Stimulated activated naive CD4-positive, alpha-beta T cell treated with Interleukin-2 at 50 U/mL for 16 hours (primary cell): Measurements from ENCODE around the gene RUNX1.

Source experiments
- DNase-seq: peaks from one replicate; lab custom pipeline; 2025; lab: John Stamatoyannopoulos, UW

Gene RUNX1

DNA sequence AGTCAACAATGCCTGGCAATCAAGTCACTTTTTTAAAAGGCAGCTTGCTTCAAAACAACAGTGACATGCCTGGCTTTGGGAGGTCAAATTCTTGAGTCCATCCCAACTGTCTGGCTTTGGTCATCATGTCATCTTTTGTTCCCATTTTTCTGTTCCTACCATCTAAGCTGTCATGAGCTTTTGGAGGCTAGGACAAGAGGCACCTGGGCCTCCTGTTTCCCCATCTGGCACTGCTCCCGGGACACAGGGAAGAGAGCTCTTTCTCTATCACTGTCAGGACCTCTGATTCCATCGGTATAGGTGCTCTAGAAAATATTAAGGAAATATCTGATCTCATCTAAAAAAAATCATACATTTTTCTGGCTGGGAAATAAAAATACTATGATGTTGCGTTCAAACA lies 224.0 kb downstream of the RUNX1 start:
- no peak for DNase-seq

GRCh38 chr21:34824314-34824713 lies 224.8 kb downstream of the RUNX1 start:
- no peak for DNase-seq

DNA sequence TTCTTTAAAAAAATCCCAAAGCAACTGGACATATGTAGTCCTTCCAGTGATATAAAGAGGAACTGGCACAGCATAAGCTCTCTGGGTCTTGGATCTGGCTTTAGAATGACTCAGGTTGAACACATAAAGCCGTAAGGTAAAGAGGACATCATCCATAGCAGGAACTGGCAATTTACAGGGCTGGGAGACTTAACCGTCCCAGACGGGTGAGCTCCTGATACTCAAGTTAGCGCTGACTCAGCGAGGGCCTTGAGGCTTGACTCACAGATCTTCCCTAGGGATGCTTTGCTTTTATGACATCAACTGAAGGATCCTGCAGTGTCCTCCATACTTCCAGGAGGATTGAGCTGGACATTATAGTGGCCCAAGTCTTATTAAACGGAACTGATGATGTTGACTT lies 226.2 kb downstream of the RUNX1 start:
- DNase-seq: no peak

- DNase-seq: no peak
Measured at GRCh38 chr21:34822168-34822567, 226.9 kb downstream of the RUNX1 start.

DNA sequence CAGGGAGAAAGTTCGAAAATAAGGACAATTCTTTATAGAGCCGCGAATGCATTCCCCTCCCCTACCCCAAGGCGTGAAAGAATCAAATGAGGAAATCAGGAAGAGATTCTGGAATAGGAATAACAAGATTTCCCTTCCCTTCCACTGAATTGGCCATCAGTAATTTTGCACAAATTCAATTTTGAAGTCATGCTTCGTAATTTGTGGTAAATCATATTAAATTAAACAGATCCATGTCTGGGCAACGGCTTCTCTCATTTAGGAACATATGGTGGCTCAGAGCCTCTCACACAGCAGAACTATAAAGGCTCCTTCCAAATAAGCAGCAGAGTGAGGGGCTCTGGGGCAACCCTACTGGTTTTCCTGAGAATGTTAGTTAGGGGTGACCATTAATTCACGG lies 227.4 kb downstream of the RUNX1 start:
- no peak for DNase-seq

DNA sequence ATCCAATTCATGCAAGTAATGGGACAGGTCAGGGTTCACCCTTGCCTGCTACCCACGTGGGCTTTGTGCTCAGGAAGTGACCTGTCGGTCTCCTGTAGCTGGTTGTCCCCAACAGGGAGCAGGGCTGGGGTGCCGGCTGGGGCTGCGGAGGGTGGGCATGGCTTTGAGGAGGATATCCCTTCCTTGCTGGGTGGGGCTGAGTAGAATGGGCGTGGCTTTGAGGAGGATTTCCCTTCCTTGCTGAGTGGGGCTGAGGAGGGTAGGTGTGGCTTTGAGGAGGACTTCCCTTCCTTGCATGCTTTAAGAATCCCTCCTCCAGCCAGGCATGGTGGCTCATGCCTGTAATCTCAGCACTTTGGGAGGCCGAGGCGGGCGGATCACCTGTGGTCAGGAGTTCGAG lies 229.1 kb downstream of the RUNX1 start:
- DNase-seq: no peak

- DNase-seq: no peak
Measured at GRCh38 chr21:34819357-34819999, 229.6 kb downstream of the RUNX1 start.

- no peak for DNase-seq
Measured at GRCh38 chr21:34818662-34819158, 230.4 kb downstream of the RUNX1 start.

DNA sequence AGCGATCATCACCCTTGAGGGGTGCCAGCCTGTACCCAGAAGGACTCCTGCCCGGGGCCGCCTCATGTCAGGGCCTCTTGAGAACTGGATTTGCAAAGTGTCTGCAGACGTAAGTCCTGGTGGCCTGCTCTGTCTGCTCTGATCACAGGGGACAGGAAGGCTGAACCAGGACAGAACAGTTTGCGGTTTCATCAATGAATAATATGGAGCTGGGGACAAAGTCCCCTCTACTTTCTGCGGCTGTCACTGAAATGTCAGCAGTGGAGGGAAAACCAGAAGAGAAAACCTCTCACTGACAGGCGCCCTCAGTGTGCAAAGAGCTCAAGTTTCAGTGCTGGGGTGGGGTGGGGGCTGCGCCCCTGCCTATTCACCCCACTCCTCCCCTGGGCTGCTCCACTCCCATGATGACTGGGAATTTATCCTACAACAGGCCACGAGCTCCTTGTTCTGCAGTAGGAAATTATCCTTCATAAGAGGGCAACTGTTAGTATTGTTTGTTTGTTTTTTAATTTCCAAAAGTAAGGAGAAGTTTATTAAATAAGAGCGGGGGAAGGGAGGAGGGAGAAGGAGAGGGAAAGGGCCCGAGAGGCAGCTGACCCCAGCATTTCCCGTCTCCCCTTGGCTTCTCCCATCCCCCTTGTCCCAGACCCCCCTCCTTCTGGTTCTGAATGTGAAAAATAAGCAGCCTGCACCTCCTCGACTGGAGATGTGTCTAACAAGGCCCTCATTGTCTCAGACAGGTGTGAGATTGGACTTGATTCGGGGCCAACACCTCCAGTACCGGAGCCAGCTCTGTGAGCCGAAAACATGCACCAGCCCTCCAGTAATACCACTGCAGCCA lies 231.1 kb downstream of the RUNX1 start:
- DNase-seq: no peak

GRCh38 chr21:34815831-34816705 lies 233.0 kb downstream of the RUNX1 start:
- DNase-seq: no peak

- DNase-seq: no peak
Measured at GRCh38 chr21:34814529-34814951, 234.6 kb downstream of the RUNX1 start.

DNA sequence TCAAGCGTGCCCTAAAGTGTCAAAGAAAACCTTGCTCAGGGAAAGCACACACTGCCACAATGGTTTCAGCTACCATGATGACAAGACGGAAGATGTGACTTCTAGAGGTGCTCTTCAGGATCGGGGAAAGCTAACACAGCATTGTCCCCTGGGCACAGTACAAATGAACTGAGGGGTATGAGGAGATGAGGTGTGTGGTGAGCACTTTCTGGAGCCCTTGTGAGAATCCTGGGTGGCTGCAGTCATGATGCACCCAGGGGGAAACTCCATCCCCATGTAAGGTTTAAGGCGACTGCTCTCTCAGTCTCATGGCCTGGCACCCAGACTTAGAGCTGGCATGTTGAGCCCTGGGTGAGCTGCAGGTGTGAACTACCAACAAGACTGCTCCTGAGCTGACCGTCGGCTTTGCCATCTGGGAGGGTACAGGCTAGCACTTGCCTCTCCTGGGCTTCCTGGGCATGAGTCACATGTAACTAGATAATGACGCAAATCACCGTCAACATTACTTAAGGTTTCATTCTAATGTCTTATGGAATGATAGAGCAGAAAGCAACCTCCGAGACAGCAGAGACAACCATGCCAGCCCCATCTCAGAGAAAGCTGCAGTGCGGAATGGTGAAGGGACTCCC lies 235.7 kb downstream of the RUNX1 start:
- DNase-seq: no peak

GRCh38 chr21:34812504-34813265 lies 236.4 kb downstream of the RUNX1 start:
- no peak for DNase-seq

DNA sequence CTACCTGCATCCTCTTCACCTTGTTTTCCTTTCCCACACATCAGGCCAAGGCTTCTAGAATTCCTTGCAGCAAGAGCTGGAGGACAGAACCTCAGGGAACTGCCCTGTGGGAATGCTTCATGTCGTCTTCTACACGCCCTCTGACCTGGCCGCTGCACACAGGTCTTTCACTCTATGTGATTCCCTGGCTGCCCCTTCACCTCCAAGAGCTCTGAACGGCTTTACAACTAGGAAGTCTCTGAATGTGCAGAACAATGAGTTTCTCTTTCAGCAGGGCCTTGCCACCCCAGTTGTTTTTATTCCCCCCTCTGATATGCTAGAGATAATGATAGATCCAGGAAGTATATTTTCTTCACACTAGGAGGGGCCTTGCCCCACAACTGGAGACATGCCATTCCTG lies 237.7 kb downstream of the RUNX1 start:
- DNase-seq: no peak

GRCh38 chr21:34810786-34811185 lies 238.3 kb downstream of the RUNX1 start:
- no peak for DNase-seq

GRCh38 chr21:34809822-34810221 lies 239.3 kb downstream of the RUNX1 start:
- no peak for DNase-seq

GRCh38 chr21:34808569-34809204 lies 240.4 kb downstream of the RUNX1 start:
- no peak for DNase-seq

GRCh38 chr21:34807881-34808568 lies 241.1 kb downstream of the RUNX1 start:
- DNase-seq: peak; percentile 69

DNA sequence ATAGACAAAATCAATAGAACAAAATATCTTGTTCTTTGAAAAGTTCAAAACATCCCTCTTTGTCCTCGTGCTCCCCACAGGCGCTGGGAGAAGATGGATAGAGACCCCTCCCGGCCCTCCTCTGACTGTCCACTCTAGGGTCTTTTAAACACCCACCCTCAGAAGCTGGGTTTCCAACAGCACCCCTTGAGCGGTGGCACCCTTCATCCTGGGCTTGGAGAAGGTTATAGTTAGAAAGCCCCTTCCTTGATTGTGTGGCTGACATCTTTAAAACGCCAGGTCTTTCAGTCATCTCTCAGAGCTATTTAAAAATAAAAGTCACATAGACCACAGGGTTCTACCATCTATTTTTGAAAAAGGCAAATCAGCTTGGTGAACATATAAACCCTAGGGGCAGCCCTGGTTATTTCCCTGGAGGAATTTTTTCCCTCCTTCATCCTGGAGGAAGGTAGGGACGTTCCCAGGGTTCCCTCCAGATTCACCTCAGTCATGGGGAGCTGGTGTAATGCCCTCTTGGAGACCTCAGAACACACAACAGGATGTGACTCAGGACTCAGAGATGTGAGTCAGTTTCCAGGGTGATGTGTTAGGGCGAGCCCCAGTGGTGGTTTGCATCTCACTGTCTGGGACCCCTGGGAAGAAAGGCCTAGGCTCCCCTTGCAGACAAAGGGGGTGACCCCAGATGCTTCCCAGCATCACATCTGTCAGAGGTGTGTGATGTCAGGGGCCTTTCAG lies 241.8 kb downstream of the RUNX1 start:
- peak; percentile 56 for DNase-seq
